Activated CD8-positive, alpha-beta memory T cell treated with anti-CD3 and anti-CD28 coated beads, Interleukin-2, amount 50 U/mL, for 48 hours (primary cell): ENCODE measurements around the gene ADAMTS1.

Experiments
- DNase-seq: peaks from one replicate; pipeline ENCODE4 v3.0.0-alpha.2; 2020

The ADAMTS1 gene

GRCh38 chr21:26811482-26811881, 33.7 kb downstream of the ADAMTS1 start:
- DNase-seq = no peak

- DNase-seq = no peak
Measured at GRCh38 chr21:26810676-26811415, 34.4 kb downstream of the ADAMTS1 start.

GRCh38 chr21:26810266-26810665, 34.9 kb downstream of the ADAMTS1 start:
- no peak for DNase-seq

- no peak for DNase-seq
Measured at GRCh38 chr21:26809745-26810144, 35.5 kb downstream of the ADAMTS1 start.

GRCh38 chr21:26806801-26807295, 38.4 kb downstream of the ADAMTS1 start:
- DNase-seq = no peak

- no peak for DNase-seq
Measured at GRCh38 chr21:26804895-26805609, 40.2 kb downstream of the ADAMTS1 start.

GRCh38 chr21:26801498-26801897, 43.7 kb downstream of the ADAMTS1 start:
- no peak for DNase-seq

- DNase-seq = no peak
Measured at GRCh38 chr21:26800970-26801431, 44.2 kb downstream of the ADAMTS1 start.

GRCh38 chr21:26800455-26800854, 44.8 kb downstream of the ADAMTS1 start:
- DNase-seq = no peak

- DNase-seq = no peak
Measured at GRCh38 chr21:26800001-26800400, 45.2 kb downstream of the ADAMTS1 start.

- no peak for DNase-seq
Measured at GRCh38 chr21:26798856-26799751, 46.1 kb downstream of the ADAMTS1 start.

- no peak for DNase-seq
Measured at GRCh38 chr21:26797878-26798456, 47.2 kb downstream of the ADAMTS1 start.

GRCh38 chr21:26795866-26796329, 49.3 kb downstream of the ADAMTS1 start:
- no peak for DNase-seq

GRCh38 chr21:26795412-26795805, 49.8 kb downstream of the ADAMTS1 start:
- no peak for DNase-seq

GRCh38 chr21:26794597-26795411, 50.4 kb downstream of the ADAMTS1 start:
- no peak for DNase-seq

- DNase-seq = no peak
Measured at GRCh38 chr21:26790296-26790695, 54.9 kb downstream of the ADAMTS1 start.

- no peak for DNase-seq
Measured at GRCh38 chr21:26788790-26789189, 56.4 kb downstream of the ADAMTS1 start.
